ENCODE measurements around the gene PHTF1. TPM values are rescaled to one million over a fixed set of nuclear protein-coding genes. Genes with fewer than 3 reads are reported as not detected.

Gene PHTF1
- total RNA-seq, 1 donor from 2014 or later, result 35.4 TPM

DNA sequence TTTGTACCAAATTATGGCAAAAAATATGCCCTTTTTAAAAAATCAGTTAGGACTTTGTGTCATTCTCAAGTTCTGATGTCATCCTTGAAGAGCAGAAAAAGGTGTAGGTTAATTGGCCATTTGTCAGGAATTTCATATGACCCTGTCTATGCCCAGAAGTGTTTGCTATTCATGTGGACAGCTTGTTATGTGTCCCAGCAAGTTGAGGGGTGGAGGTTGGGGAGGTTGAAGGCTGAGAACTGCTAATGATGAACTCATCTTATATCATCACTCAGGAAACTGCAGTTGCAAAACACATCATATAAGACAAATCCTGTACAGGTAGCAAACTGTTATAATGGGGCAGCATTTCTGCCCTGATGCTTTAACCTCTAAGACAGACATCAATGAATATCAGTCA is 106.5 kb downstream of the PHTF1 start:
- Mint-ChIP-seq H3K27me3 (ENCODE audit: unreplicated experiment) (no peaks in the 10 kb centered on the region), H3K4me1 (ENCODE audit: unreplicated experiment) (no peaks in the 10 kb centered on the region), H3K9me3 (ENCODE audit: unreplicated experiment) (no peaks in the 10 kb centered on the region), H3K4me3 (ENCODE audit: unreplicated experiment) (no peak overlapping the region), H3K36me3 (ENCODE audit: low read depth, unreplicated experiment) (no peaks in the 10 kb centered on the region), H3K27ac (ENCODE audit: unreplicated experiment) (no peak overlapping the region)
- DNase-seq (ENCODE audit: low spot score), result no peak
- TF ChIP-seq, protein P1, sequence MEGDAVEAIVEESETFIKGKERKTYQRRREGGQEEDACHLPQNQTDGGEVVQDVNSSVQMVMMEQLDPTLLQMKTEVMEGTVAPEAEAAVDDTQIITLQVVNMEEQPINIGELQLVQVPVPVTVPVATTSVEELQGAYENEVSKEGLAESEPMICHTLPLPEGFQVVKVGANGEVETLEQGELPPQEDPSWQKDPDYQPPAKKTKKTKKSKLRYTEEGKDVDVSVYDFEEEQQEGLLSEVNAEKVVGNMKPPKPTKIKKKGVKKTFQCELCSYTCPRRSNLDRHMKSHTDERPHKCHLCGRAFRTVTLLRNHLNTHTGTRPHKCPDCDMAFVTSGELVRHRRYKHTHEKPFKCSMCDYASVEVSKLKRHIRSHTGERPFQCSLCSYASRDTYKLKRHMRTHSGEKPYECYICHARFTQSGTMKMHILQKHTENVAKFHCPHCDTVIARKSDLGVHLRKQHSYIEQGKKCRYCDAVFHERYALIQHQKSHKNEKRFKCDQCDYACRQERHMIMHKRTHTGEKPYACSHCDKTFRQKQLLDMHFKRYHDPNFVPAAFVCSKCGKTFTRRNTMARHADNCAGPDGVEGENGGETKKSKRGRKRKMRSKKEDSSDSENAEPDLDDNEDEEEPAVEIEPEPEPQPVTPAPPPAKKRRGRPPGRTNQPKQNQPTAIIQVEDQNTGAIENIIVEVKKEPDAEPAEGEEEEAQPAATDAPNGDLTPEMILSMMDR (IDR thresholded peaks at IDR 0.05; ENCODE audit: unreplicated experiment), result no peak

- no peaks in the 10 kb centered on the region for H3K9me3 Mint-ChIP-seq (ENCODE audit: unreplicated experiment)
- peaks cover 3% of the 10 kb centered on the region for H3K36me3 Mint-ChIP-seq (ENCODE audit: low read depth, unreplicated experiment)
- TF ChIP-seq, protein P1 (IDR thresholded peaks at IDR 0.05; ENCODE audit: unreplicated experiment), result no peak
- H3K4me1 Mint-ChIP-seq (ENCODE audit: unreplicated experiment), result no peaks in the 10 kb centered on the region
- H3K27me3 Mint-ChIP-seq (ENCODE audit: unreplicated experiment), result no peaks in the 10 kb centered on the region
- no peak for DNase-seq (ENCODE audit: low spot score)
- no peak overlapping the region for H3K4me3 Mint-ChIP-seq (ENCODE audit: unreplicated experiment)
- no peak overlapping the region for H3K27ac Mint-ChIP-seq (ENCODE audit: unreplicated experiment)
Measured at GRCh38 chr1:113648478-113648877, 110.8 kb downstream of the PHTF1 start.

DNA sequence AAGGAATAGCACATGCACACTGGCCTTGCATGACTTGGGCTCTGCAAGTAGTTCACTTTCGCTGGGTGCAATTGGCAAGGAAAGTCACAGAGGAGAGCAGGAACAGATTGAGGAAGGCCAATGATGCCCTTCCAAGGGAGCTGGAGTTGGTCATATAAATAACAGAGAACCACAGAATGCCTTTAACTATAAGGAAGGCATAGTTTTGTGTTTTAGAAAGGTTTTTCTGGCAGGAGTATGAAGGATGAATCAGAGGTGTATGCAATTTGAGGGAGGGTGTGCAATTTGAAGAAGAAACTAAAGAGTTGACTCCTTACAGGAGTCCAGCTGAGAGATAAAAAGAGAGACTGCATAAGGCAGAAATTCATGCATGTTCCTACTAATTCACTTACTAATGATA is 112.1 kb downstream of the PHTF1 start:
- no peak for DNase-seq (ENCODE audit: low spot score)
- TF ChIP-seq, protein P1 (IDR thresholded peaks at IDR 0.05; ENCODE audit: unreplicated experiment), result no peak
- no peaks in the 10 kb centered on the region for H3K9me3 Mint-ChIP-seq (ENCODE audit: unreplicated experiment)

More for the DNA sequence above, 112.1 kb downstream of the PHTF1 start:
- Mint-ChIP-seq H3K27me3 (ENCODE audit: unreplicated experiment) (no peaks in the 10 kb centered on the region), H3K4me3 (ENCODE audit: unreplicated experiment) (no peak overlapping the region), H3K36me3 (ENCODE audit: low read depth, unreplicated experiment) (peaks cover 3% of the 10 kb centered on the region), H3K4me1 (ENCODE audit: unreplicated experiment) (no peaks in the 10 kb centered on the region), H3K27ac (ENCODE audit: unreplicated experiment) (no peak overlapping the region)

Other genes with a start within 250 kb of the PHTF1 start
- gene RSBN1, start 53.0 kb upstream of the PHTF1 start, total RNA-seq (ENCODE audit: unreplicated experiment), result 15.0 TPM
- 0.87 TPM for gene PTPN22, start 112.2 kb upstream of the PHTF1 start, total RNA-seq (ENCODE audit: unreplicated experiment)
- gene BCL2L15, start 128.1 kb upstream of the PHTF1 start, total RNA-seq (ENCODE audit: unreplicated experiment), result 0.49 TPM
- 28.4 TPM for gene AP4B1, start 145.3 kb upstream of the PHTF1 start, total RNA-seq (ENCODE audit: unreplicated experiment)
- 11.8 TPM for gene DCLRE1B, start 145.8 kb upstream of the PHTF1 start, total RNA-seq (ENCODE audit: unreplicated experiment)
- gene HIPK1, start 169.8 kb upstream of the PHTF1 start, total RNA-seq (ENCODE audit: unreplicated experiment), result 56.6 TPM
- gene OLFML3, start 220.0 kb upstream of the PHTF1 start, total RNA-seq (ENCODE audit: unreplicated experiment), result 130 TPM